Measurements from ENCODE around the gene GJC2.
A peak's percentile ranks its signal among the peaks of the same experiment; 100 is the strongest.

Gene GJC2

DNA sequence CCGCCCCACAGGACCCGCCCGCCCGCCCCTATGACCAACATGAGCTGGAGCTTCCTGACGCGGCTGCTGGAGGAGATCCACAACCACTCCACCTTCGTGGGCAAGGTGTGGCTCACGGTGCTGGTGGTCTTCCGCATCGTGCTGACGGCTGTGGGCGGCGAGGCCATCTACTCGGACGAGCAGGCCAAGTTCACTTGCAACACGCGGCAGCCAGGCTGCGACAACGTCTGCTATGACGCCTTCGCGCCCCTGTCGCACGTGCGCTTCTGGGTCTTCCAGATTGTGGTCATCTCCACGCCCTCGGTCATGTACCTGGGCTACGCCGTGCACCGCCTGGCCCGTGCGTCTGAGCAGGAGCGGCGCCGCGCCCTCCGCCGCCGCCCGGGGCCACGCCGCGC, 8.0 kb downstream of the GJC2 start:
- DNase-seq (ENCODE audit: low read depth in 2 of 2) = no peak

- DNase-seq (ENCODE audit: low read depth in 2 of 2) = no peak
Measured at GRCh38 chr1:228158151-228159007, 8.6 kb downstream of the GJC2 start.

- no peak for DNase-seq (ENCODE audit: low read depth in 2 of 2)
Measured at GRCh38 chr1:228159008-228159665, 9.4 kb downstream of the GJC2 start.

DNA sequence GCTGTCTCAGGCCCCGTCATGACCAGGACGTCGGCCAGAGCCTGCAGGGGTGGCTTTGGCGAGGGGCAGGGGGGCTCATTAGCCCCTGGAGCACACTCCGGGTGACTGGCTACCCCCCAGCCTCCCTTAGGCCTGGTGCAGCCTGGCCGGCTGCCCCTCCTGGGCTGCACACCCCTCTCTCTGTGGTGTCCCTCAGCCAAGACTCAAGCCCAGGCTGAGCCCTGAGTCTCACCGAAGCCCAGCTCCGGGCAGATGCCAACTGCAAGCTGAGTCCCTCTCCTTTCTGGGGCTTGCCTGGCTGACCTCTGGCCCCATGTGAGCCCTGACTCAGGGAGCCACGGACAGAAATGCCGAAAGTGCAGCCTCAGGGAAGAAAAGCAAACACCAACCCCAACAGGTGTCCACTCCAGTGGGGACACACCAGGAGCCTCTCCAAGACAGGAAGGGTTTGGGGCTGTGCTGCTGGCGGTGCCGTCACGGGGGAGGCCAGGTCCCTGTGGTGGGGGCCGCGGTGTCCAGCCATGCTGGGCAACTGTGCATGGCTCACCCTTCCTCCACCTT, 10.6 kb downstream of the GJC2 start:
- no peak for DNase-seq (ENCODE audit: low read depth in 2 of 2)

- DNase-seq (ENCODE audit: low read depth in 2 of 2) = no peak
Measured at GRCh38 chr1:228161362-228161761, 11.6 kb downstream of the GJC2 start.

DNA sequence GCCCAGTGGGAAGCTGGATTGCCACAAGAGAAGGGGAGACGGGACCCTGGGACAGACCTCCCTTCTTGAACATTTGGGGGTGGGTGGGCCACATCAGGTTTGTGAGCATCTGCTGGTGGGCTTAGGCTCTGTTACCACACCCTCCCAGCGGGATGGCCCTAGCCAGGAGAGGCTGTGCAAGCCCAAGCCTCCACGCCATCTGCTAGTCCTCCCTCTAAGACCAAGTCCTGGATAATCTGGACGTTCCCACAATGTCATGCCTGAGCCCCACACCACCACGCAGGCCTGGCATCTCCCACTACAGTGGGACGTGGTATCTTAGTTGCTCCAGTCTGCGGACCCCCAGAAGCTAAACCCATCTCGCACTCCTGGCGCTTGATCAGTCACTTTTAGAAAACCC, 12.1 kb downstream of the GJC2 start:
- no peak for DNase-seq (ENCODE audit: low read depth in 2 of 2)

GRCh38 chr1:228162286-228163006, 12.7 kb downstream of the GJC2 start:
- DNase-seq (ENCODE audit: low read depth in 2 of 2) = no peak

GRCh38 chr1:228163007-228163753, 13.4 kb downstream of the GJC2 start:
- DNase-seq (ENCODE audit: low read depth in 2 of 2) = no peak

DNA sequence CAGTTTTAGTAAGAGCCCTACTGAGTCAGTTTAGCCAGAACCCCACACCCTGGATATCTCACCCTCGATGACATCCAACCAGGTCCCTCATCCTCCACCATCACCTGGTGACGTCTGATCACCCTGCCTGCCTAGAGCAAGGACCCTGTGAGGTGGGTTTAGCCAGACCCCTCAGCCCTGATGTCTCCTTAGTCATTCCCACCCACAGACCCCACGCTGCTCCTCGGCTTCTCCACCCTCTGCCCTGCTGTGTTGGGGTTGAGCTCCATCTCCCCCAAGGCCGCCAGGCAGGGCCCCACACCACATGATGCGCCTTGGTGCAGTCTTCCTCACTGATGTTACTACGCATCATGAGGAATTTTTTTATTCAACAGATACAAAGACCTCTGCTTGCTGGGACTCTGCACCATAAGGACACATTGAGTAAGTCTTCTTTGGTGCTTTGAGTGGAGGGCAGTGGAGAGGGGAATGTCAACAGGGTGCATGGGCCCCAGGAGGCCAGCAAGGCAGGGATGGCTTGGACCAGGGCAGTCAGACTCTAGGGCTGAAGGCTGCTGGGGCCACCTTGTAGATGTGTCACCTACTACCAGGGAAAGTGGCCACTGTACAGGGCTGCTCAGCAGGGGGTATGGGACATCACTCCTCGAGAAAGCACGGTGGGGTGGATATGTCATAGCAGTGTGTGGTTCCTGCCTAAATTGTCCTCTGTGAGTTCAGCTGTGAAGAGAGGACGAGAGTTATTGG, 14.2 kb downstream of the GJC2 start:
- no peak for DNase-seq (ENCODE audit: low read depth in 2 of 2)

GRCh38 chr1:228164561-228165371, 15.0 kb downstream of the GJC2 start:
- DNase-seq (ENCODE audit: low read depth in 2 of 2) = no peak

GRCh38 chr1:228165372-228166169, 15.8 kb downstream of the GJC2 start, which contains the start of gene IBA57:
IBA57 (plus strand) TSS chr1:228165804; CDS start chr1:228165817, 13 bp downstream.
- DNase-seq (ENCODE audit: low read depth in 2 of 2) = peak; percentile 96 to 97

GRCh38 chr1:228166170-228166936, 16.6 kb downstream of the GJC2 start:
- DNase-seq (ENCODE audit: low read depth in 2 of 2) = no peak

- DNase-seq (ENCODE audit: low read depth in 2 of 2) = no peak
Measured at GRCh38 chr1:228168563-228169270, 19.0 kb downstream of the GJC2 start.

DNA sequence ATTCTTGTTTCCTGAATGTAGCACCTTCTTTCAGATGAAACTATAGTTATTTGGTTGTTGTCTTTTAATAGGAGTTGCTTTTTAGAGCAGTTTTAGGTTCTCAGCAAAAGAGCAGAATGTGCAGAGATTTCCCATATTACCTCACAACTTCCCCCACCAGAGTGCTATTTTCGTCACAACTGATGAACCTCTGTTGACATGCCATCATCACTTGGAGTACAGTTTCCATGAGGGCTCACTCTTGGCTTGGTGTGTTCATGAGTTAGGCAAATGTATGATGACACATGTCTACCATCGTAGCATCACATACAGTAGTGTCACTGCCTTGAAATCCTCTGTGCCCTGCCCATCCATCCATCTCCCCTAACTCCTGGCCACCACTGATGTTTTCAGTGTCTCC, 19.6 kb downstream of the GJC2 start:
- no peak for DNase-seq (ENCODE audit: low read depth in 2 of 2)

DNA sequence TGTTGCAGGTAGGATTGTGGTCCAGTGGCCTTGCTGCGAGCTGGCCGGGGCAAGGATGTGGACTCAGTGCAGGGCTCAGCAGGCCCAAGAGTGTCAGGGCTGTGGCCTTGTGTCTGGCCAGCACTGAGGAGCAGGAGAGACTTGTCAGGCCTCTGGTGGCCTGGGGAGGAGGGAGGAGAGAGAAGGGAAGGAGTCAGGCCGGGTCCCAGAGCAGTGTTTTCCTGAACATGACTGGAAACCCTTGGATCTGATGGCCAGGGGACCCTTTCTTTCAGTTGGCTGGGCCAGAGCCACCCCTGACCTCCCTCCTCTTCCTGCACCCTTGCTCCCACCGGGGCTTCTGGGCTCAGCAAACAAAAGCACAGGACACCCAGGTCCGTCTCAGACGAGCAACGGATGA, 20.9 kb downstream of the GJC2 start:
- DNase-seq (ENCODE audit: low read depth in 2 of 2) = no peak

DNA sequence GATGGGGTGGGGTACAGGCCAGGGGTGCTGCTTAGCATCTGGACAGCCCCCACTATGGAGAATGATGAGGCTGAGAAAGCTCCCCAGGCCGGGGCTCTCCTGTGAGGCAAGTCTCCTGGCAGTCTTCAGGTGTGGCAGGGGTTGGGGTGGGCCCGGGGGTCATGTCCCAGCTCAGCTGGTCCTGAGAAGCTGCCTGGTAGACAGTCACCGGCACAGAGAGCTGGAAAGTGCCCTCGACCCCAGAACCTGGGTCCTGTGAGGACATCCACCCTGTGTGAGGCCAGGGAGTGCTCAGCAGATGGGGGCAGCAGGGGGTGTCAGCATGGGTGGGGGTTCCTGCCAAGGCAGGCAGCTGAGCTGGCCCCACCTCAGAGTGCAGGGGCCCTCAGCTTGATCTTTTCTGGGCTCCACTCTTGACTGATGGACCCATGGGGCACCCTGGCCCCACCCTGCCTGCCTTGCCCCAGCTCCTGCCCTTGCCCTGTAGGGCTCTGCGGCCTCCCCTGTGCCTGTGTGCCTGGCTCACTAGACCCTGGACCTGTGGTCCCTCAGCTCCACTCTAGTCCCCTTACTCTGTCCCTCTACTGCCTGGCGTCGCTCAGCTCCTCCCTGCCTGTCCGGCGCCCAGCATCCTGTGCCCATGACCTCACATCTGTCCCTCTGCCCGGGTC, 21.6 kb downstream of the GJC2 start:
- no peak for DNase-seq (ENCODE audit: low read depth in 2 of 2)

Data from fibroblast of skin of left biceps (primary cell).